Activated CD4-positive, CD25-positive, alpha-beta regulatory T cell treated with anti-CD3 and anti-CD28 coated beads, Interleukin-2, amount 50 U/mL, for 16 hours (primary cell): ENCODE data around the gene IL2RA.
"Not testable (repeated sequence)": the region's sequence is repeated elsewhere in the genome, so short reads cannot be mapped to it uniquely, and the experiment has no call there.

ENCODE experiments used
- DNase-seq: peaks from one replicate; pipeline ENCODE4 v3.0.0-alpha.2; 2020; ENCODE audit warnings: low read depth, low spot score

IL2RA gene

DNA sequence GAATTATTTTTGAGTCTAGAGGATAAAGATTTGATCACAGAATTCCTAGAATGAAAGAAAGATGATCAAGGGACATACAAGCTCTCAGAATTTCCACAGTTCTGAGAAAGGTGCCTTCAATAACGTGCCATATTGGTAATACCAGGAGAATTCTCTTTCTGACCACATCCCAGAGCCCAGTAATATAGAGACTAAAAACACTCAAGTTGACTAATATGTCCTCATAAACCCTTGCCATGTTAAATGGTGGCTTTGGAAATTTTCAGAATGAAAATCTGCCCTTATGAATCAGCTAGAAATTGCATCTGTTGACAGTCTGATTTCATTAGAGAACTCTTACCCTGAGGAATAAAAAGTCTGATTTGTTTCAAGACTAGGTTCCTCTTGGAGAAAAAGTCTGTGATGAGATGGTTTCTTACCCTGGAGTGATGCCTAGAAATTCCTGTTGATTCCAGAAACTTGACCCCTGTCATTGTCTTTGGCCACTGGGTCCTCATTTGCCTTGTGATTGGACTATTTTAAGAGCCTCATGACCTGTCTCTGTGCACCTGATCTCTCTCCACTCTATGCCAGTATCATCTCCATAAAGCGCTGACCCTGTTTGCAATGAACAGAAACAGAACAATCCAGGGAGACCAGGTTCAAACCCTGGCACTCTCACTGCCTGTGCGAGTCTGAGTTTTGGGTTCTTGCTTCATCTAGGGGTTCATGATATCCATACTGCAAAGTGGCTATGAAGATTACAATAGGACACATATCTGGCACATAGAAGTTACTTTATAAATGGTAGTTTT lies 3.3 kb downstream of the IL2RA start:
- no peak for DNase-seq

- DNase-seq = no peak
Measured at GRCh38 chr10:6056411-6057135, 5.6 kb downstream of the IL2RA start.

DNA sequence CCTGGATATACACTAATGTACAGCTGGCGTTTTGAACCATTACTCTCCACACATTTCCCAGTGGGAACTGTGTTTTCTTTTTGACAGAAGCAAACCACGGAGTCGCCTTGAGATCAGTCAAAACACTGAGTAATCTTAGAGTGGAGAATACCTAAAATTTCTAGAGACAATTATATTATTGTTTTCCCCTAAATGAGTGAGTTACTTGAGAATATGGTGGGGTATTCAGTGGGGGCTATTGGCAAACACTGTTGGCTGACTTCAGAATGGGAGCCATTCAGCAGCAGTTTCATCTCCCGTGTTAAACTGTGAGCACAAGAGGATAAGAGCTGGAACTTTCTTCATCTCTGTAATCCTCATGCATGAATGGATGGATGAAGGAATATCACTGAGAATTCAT lies 6.2 kb downstream of the IL2RA start:
- DNase-seq = no peak

DNA sequence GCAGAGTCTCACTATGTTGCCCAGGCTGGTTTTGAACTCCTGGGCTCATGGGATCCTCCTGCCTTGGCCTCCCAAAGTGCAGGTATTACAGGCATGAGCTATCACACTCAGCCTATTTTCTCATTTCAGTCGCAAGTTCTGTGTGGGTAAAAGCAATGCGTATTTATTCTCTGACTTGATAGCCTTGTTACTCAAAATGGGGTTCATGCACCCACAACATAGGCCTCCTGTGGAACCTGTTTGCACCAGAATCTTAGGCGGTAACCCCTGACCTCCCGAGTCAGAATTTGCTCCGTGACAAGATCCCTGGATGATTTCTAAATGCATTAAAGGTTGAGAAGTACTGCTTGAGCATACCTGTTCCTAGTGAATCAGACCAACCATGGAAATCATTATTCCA lies 7.3 kb downstream of the IL2RA start:
- DNase-seq = no peak

DNA sequence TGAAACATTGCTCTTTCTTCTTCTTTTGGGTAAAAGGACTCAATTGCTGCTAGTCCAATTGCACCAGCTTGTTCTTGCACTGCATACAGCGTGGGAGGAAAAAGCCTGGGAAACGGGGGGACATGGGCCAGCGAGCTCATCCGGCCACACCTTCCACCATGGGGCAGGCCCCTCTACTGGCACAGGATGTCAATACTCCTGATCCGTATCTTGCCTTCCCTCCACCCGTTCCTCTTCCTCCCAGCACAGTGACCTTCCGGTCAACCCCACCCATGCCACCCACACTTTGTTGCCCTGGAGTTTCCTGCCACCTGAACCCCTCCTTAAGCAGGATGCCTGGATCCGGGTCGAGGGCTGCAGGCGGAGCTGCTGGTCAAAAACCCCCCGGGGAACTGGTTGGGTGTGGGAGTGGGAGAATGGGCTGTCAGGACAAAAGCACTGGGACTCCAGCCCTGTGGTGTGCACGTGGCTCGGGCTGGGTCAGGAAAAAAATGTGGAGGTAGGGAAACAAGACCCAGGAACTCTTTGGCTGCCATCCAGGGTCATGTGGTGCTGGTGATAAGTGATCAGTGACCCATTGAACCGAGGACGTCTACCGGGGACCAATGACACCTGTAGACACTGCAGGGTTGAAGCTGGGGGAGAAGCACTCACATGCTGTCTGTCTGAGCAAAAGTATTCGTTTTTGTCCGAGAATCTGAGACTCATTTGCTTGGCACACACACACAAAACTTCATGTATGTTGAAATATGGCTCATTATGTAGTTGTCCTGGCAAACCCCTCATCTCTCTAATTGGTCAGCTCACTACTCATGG lies 8.1 kb downstream of the IL2RA start:
- no peak for DNase-seq

DNA sequence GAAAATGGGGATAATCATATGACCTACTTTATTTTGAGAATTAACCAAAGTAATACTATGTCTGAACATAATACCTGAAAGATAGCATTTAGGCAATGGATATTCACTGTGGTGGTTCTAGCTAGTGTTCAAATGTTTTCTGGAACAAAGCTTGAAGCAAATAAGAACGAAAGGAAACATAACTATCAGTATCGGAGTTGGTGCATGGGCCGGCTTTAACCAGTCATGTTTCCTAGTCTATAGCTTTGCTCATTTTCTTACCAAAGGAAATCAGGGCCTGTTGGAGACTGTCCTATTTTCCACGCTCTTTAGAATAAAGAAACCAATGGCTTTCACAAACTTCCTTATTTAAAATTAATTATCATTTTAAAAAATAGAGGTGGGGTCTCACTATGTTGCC lies 8.9 kb downstream of the IL2RA start:
- no peak for DNase-seq

GRCh38 chr10:6052247-6053221 lies 9.6 kb downstream of the IL2RA start:
- peak; percentile 64 for DNase-seq

DNA sequence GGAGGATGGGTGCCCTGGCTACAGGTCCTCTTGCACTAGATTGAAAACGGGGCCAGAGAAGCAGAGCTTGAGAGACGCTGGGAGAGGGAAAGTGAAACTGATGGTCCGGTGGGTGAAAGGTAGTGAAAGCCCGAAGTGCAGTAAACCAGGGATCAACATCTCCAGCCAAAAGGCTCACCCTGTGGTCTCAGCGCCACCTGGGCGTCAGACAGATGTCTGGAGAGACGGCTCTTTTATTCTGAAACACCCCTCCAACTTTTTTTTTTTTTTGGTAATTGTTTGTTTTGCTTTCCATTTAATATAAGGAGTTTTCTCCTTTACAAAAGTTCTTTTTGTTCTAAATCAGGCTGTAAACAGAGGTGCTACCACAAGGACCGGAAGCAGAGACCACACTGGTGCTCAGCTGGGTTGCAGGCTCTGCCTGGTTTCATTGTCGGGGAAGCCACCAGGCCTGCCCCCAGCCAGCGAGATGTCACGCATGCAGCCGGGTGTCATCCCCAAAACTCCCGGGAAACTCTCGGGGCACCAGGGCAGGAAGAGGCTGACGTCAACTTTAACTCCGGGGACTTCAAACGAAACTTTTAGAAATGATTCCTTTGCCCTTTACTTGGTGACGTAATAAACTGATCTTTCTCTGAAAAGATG lies 11.2 kb downstream of the IL2RA start:
- DNase-seq = peak; percentile 77

DNA sequence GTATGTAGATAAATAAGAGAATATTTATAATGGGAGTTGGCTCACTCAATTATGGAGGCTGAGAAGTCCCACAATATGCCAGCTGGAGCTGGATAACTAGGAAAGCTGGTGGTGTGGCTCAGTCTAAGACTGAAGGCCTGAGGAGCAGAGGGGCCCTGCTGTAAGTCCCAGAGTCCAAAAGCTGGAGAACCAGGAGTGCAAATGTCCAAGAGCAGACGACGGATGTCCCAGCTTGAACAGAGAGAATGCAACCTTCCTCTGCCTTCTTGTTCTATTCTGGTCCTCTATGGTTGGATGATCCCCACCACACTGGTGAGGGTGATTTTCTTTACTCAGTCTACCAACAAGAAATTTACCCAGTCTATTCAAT lies 13.2 kb downstream of the IL2RA start:
- no peak for DNase-seq

DNA sequence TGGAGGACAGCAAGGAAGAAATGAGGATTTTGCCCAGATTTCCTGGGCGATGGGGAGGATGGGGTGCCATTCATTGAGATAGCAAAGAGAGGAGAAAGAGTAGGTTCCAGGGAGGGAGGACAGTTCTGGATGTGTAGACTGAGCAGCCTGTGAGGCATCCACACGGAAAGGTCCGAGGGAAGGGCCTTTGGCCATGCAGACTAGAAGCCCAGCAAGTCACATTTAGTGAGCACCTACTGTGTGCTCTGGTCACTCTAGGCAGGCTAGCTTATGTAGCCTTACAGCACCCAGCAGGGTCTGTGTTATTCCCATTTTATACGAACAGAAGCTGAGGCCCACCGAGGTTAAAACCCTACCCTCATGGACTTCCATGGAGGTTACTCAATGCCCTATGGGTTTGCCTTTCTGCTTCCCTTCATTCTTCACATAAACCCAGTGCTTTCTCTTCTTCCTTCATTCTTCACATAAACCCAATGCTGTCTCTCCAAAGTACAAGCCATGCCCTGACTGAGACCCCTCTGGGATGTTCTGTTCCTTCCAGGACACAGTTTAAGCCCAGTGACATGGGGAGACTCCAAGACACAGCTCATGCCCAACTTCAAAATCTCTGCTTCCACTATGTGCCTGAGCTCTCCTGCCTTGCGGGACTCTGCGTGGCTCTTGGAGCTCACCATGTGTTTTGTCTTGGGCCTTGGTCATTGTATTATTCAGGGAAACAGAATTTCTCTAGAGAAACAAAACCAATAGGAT lies 13.7 kb downstream of the IL2RA start:
- DNase-seq = no peak

- DNase-seq = no peak
Measured at GRCh38 chr10:6047847-6048246, 14.3 kb downstream of the IL2RA start.

DNA sequence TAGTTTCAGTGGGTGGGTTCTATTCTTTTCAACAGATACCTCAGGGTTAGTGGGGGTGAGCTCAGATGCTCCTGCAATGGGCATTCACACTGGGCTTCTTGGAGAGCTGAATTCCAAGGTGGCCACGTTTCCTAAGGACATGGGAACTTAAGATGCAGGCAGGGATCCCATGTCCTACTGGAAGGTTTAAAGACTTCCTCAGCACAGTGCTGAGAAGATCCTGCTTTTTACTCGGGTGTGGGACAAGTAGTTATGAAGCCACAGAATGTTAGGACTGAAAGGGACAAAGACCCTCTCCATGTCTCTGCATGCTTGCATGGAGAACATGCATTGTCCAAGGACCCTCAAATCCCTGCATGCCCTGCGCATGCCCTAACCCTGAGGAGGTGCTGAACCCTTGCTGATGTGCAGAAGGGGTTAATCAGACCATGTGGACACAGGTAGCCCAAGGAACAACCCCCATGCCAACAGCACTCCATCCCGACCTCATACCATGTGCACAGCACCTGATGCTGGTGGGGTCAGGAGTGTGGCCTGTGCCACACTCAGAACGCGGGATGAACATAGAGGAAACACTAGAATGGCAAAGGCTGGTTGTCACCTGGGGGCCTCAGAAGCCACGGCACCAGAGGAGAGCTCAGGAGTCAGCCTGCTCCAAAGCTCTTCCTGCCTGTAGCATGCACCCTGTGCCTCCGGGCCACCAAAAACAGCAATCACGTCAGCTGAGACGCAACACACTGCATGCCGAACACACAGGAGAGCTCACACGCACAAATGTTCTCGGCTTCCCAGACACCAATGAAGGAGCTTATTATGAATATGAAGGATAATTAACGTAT lies 15.2 kb downstream of the IL2RA start:
- DNase-seq = no peak

DNA sequence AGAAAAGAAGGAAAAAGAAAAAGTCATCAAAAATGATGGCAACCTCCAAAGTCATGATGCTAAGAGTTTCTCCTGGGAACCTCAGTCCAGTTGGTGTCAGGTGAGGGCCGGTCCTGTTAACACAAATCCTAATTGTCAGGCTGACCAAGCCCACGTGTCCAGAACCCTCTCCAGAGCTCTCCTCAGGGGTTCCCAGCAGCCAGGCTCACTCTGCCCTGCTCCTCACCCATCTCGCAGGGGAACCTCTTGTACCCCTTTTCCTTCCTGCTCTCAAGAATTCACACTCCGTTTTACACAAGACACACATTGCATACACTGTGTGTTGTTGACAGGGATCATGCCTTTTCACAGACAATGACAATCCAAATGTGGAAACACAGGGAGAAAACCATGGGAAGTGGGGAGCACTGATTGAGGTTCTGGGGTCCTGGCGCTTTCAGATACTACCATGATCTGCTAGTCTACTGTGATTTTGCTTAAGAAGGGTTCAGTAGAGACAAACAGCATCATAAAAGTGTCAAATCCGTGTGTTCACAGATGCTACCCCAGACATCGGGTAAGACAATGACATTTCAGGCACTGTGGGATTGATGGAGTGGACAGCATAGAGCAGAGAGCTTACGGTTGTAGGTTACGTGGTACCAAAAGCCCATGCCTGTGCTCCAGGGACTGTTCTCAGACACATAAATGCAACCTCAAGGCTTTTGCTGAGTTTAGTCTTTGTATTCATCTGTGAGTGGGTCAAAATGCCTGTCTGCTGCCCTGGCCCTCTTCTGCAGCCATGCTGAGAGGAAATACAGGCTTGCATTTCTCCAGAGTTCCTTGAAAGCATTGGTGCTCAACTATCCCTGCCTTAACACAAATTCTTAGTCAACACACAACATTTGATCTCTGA lies 16.0 kb downstream of the IL2RA start:
- DNase-seq = no peak

GRCh38 chr10:6045314-6045848 lies 16.8 kb downstream of the IL2RA start:
- DNase-seq = no peak

DNA sequence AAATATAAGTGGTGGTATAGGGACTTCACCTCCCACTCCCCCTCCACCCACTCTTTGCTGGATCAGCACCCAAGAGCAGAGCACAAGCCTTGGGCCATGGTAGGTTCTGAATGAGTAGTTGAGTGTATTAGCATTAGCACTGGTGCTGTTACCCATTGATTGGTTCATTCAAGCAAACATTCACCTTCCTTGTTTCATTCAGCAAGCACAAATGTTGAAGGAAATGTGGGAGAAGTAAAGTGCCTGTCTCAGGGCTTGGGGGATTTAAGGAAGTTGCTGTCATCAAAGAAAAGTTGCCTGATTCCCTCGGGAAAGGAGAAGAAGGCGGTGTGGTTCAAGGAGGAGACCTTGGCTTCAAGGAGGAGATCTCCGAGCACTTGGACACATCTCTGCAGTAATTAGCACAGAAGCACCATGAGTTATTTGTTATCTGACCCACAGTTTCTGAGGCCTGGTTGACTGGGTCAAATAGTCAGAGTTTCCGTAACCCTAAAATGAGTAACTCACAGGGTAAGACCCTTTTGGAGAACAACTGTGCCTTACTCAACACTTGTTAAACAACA lies 17.3 kb downstream of the IL2RA start:
- DNase-seq = no peak

DNA sequence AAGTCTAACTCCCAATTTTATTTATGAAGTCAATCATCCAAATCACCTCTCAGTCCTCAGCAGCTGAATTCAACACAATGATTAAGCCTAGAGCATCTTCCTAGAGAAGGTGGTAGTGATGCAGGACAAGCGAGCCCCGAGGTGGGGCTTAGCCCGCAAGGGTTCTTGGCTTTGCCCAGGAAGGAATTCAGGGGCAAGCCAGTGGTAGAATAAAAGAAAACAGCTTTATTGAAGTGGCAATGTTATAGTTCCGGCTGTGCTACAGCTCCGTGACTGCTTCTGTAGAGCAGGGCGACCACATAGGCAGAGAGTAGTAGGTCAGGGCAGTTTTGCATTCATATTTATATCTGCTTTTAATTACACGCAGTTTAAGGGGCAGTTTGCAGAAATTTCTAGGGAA lies 18.1 kb downstream of the IL2RA start:
- no peak for DNase-seq

- DNase-seq = not testable (repeated sequence)
Measured at GRCh38 chr10:6043377-6043776, 18.8 kb downstream of the IL2RA start.
